ENCODE measurements around the gene MRPL54.

MRPL54 gene

DNA sequence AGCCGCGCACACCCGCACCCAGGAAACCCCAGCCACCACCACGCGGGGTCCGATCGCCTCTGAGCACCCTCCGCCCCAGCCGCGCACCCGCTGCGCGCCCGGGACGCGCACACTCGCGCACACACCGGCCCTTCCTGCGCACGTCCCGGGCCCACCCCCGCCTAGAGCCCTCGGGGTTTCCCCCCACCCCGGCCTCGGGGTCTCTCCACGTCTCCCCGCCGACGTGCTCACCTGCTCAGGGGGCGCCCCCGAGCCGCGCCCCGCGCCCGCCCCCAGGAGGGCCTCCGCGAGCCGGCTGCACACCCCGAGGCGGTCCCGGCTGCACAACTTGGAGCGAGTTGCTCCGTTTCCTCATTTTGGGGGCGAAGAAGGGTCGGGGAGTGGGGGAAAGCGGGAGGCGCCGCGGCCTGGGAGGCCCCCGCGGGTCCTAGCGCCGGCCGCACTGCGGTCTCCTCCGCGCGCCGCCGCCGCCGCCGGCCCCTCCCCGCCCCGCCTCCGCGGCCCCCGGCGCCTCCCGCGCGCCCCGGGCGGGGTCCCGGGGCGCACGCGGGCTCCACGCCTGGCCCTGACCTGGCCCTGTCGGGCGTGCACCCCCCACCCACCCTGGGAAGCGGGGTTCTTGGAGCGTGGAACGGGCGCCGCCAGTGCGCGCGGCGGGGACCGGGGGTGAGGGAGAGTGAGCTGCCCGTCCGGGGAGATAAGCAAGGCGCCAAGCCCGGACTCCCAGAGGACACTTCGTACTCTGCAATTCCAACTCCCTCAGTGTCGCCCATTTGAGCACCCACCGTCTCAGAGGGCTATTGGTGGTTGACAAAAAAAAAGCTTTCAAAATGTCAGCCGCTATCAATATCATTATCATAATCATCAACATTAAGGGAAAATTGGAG is 23.7 kb downstream of the MRPL54 start, which contains the start of gene MATK:
TSS of gene MATK (minus strand) at position 444 of the 887 bp plus-strand sequence. CDS start 1,246 bp downstream, outside the sequence.
- DNase-seq = no peak

DNA sequence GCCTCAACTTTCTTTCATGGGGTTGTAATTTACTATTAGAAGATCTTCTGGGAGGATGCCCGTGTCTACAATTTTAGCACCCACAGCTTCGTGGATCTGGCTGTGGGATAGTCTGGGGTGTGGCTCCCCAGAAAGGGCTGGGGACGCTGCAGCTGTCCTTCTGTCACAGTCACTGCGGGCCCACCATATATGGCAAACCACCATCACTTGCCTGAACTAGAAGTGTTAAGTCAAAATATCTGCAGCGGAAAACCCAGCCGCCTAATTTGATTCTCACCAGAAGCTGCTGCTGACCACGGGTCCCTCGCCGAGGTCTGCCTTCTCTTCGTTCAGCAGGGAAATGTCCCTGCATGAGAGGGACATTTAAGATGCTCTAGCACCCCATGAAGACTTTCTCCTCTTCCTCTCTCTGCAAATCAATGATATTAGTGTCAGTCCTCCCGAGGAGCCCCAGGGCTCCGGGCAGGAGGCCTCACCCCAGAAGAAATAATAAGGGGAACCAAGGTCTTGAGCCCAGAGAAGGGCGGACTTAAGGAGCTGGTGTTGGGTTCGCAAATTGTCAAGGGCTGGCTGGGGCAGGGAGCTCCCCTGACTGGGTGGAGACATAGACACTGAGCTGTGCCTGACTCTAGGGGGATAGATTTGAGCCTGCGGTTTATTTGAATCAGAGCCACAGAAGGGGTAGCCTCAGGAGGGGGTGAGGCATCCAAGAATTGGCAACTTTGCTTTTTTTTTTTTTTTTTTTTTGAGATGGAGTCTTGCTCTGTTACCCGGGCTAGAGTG is 26.7 kb downstream of the MRPL54 start:
- no peak for DNase-seq

DNA sequence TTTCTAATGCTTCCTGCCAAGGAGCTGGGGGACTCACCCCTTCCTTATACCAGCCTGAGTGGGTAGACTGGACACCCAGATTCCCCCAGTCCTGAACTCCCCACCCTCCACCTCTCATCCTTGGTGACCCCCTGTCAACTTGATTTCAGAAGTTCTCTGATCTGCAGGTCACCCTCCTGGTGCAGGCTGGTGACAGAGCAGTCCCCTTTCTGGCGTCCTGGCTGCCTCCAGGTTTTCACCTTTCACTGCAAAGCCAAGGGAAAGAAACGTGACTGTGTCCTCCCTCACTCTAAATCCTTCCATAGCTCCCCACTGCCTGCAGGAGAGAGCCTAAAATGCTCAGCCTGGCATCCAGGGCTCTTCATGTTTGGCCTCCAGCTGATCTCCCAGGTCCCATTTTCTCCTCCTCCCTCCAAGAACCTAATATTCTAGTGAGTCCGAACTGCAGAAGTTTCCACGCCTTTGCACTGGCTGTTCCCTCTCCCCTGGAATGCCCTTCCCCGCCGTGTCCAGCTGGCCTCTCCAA is 27.8 kb downstream of the MRPL54 start:
- DNase-seq = no peak

DNA sequence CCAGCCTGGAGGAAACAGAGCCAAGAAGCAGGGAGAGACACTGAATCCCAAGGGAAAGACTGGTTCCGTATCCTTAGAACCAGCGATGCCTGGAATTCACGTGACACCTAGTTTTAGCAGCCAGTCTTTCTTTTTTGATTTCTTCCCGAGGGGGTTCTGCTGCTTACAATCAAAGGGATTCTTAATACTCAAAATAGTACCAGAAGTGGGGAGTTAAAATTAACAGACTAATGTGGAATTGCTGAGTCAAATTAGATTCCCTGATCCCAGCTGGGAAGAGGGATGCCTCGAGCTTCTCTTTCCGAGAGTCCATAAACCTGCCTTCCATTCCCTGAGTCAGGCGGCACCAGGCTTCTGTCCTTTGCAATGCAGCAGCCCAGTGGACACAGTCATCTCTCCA is 28.5 kb downstream of the MRPL54 start:
- DNase-seq = no peak

DNA sequence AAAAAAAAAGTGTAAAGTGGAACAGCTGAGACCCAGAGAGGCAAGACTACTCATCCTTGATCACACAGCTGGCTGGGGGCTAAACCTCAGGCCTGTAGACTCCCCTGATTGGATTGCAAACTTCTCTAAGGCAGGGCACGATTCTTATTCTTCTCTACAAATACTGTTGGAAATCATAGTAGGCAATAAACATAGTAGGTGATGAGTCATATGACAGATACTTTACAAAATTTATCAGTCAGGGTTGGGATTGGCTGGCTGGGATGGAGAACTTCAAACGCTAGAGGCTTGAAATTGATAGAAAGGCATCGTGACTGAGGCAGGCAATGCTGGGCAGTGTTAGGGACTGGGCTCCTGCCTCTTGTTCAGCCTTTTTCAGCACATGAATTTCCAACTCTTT is 29.6 kb downstream of the MRPL54 start:
- no peak for DNase-seq

DNA sequence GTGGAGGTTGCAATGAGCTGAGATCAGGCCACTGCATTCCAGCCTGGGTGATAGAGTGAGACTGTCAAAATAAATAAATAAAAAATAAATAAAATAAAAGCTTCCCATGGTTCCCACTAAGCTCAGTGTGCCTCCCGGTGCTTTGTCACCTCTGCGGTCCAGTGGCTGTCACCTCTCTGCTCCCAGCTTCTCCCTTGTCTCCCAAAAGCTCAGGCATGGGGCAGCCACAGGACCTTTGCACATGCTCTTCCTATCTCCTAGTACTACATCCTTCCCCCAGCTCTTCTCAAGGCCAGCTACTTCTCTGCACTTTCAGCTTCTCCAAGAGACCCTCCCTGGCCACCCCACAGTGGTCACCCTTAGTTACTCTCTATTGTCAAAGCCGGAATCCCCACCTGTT is 31.3 kb downstream of the MRPL54 start:
- DNase-seq = no peak

DNA sequence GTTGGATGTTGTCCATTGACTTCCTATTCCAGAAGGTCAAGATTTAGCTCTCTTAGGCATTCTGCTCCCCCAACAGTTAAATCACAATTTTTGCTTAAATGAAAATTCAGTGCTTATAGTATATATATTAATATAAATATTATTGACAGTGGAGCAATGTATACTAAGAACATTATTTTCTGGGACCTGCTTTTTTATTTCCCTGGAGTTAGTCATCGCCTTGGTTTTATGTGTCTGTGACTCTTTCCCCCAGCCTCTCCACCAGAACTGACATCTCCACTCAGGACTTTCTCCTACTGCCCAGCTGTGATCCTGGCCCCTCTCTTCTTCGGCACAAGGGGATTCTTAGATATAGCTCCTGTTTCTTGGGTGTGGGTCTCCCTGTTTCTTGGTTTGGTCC is 33.9 kb downstream of the MRPL54 start:
- no peak for DNase-seq

DNA sequence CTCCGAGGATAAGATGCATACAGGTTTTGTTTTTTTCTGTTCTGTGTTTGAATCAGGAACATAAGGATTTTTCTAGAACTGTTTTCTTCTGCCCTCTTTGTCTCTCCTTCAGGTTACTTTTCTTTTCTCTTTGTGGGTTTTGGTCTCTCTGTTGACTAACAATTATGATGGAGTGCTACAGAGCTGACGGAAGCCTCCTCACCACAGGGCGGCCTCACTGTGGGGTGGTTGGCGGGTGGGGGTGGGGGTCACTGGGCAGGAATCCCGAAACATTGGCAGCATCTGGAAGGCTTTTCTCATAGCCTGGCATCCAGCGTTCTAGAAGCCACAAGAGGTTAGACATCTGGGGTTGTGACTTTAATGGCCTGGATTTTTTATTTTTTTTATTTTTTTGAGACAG is 35.7 kb downstream of the MRPL54 start:
- no peak for DNase-seq

DNA sequence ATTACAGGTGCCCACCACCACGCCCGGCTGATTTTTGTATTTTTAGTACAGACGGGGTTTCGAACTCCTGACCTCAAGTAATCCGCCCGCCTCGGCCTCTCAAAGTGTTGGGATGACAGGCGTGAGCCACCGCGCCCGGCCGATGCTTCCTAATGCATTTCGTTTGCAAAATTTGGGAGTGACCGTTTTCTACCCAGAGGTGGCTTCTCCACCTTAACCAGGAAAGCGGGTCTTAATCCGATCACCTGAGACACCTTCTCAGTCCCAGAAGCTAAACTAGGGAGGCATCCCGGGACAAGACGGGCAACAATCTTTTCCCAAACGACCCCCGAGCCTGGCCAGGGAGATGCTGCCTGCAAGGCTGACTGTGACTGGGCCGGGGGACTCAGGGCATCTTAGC is 38.5 kb downstream of the MRPL54 start:
- no peak for DNase-seq

DNA sequence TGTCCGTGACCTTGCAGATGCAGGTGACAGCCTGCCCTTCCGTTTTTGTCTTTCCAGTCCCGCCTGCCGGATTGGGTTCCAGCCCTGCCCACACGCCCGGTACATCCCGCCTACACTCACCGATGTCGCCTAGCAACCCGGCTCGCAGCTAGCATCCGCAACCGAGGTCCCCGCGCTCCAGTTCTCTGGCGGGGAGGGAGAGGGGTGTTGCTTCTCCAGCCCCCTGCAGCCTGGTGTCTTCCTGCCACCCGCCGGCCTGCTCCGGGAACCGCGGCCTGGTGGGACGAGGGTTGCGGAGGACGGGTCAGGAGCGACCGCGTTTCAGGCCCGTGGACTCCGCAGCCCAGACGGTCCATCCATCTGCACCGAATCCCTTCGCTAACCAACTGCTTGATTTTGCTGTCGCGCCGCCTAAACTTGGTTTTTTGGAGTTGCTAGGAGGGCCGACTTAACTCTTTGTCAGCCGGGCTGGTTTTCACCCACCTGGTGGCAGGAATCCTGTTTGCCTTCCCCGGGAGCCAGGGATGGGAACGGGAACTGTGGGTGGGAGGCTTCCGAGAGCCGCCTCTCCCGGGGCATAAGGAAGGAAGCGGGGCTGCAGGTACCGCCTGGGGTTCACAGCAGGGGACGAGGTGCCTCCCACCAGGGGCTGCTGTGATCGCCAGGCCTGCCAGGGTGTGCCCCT is 39.1 kb downstream of the MRPL54 start:
- peak; percentile 39 for DNase-seq

DNA sequence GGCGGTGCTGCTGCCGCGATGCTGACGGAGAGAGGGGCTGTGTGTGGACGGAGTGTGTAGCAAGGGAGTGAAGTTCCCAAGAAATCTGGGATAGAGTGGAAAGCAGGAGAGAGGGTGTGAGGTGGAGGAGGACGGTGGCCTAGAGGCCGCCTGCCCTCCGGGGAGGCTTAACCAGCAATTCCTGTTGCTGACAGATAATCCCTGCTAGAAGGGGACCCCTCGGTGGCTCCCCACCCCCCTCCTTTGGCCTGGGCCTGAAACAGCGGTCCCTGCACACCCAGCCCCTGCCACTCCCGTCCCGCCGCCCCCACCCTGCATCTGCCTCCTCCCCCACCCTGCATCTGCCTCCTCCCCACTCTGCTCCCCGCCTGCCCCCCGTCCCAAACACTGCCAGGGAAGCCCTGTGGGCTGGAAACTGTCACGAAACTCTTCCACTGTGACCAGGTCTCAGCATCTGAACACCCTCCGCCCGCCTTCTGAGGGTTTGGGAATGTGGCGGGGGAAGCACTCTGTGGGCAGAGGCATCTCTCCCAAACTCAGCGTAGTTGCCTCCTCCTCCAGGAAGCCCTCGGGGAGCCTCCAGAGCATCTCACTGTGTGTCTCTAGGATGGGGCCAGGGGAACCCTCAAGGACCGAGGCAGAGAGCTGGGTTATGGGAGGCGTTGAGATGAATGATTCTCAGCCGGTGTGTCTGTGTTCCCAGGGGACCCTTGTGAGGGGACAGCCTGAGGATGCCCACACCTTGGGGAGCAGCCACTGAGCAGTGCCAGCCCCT is 40.8 kb downstream of the MRPL54 start:
- no peak for DNase-seq

DNA sequence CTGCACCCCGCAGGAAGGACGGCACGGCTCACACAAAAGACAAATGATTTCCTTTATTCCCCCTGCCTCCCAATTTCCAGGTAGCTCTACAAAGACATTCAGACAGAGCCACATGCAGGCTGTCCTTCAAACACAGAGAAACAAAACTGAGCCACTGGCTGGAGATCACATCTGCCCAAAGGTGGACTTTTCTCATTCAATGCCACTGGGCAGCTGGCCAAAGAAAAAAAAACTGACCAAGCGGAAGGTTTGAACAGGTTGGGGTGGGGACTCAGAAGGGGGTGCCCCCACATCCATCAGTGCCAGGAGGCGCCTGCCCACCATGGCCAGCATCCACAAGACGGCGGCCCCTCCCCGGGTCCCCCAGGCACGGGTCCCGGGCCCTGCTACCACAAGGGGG is 41.5 kb downstream of the MRPL54 start:
- no peak for DNase-seq

DNA sequence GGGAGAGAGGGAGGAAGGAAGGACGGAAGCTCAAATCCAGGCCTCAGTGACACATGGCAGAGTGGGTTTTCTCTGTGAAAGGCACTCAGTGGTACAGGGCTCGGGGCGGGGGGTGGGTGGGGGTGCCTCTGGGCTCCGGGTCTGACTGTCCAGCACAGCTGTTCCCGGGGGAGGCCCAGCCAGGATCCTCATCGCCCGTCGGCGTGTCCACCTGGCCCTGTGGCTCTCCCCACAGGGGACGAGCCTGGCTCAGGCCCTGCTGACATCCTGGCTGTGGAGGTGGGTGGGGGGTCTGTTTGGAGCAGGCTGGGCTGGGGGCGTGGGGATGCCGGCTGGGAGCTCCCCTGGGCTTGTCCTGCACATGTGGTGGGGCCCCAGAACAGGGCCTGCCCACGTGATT is 41.9 kb downstream of the MRPL54 start:
- no peak for DNase-seq

DNA sequence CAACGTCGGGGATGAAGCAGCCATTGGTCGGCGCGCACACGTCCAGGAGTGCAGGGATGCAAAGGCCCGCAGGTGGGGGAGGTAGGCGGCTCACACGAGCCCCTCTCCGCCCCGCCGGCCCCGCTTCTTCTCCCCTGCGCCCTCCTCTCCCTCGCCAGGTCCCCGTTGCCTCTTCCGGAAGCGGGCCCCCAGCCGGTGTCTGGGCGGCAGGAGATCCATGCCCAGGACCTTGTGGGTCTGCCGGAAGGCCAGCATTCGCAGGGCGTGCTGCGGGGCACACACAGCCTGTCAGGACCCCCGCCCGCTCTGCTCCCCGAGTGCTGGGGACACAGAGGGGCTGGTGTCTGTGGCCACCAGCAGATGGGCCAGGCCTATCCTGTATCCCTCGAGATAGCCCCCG is 43.4 kb downstream of the MRPL54 start:
- no peak for DNase-seq

DNA sequence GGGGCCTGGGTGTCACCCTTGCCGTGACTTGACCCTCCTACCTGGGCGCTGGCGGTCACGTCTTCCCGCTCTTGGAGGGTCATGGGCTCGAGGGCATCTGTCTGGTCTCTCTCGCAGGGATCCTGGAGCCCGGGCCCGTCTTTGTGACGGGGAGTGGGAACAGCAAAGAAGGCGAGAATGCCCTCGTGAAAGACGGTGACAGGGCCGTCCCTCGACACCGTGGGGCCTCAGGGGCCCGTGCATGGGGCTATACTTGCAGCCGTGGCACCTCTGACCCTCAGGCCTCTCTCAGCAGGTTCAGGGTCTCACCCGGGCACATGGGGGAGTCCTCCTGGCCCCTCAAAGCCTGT is 44.6 kb downstream of the MRPL54 start:
- DNase-seq = no peak

DNA sequence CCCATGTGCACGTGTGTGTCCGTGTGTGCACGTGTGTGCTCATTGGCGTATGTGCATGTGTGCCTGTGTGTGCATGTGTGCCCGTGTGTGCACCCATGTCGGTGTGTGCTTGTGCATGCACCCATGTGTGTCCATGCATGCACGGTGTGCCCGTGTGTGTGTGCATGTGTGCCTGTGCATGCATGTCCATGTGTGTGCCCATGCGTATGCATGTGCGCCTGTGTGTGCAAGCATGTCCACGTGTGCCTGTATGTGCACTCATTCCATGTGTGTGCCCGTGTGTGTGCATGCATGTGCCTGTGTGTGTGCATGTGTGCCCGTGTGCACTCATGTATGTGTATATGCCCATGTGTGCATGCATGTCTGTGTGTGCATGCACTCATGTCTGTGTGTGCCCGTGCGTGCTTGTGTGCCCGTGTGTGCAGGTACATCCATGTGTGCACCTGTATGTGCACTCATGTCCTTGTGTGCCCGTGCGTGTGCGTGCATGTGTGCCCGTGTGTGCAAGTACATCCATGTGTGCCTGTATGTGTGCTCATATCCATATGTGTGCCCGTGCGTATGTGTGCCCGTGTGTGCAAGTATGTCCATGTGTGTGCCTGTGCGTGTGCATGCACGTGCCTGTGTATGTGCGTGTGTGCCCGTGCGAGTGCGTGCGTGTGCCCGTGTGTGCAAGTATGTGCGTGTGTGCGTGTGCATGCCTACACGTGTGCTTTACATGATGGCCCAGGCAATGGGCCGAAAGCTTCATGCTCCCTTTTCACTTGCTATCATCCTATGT is 45.3 kb downstream of the MRPL54 start:
- no peak for DNase-seq

DNA sequence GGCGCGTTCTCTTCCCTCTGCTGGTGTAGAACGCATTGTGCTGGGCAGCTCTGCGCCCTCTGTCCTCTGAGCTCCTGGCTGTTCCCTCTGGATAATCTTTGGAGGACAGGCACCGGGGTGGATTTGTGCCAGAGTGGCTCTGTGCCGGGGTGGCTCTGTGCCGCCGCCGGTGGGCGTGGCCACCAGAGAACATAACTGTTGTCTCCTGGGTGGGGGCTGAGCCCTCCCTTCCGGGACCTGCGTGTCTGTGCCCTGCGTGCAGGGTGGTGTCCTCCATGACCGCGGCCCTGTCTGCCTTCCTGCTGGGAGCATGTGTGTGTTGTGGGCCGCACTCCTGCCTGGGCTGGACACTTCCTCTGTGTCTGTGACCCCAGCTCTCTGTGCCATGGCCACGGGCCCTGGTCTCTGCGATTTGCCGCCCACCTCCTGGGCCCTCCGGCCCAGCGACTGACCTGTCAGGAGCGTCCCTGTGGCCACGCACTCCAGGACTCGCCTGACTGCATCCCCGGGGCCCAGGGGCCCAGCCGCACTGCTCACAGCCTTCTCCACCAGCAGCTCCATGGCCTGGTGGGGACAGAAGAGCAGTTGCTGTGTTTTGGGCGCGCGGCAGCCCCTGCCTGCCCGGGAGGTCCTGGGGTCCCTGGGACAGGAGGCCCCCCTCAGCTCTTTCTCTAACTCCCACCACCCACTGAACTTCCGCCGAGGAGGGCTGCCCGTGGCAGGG is 46.1 kb downstream of the MRPL54 start:
- DNase-seq = no peak

DNA sequence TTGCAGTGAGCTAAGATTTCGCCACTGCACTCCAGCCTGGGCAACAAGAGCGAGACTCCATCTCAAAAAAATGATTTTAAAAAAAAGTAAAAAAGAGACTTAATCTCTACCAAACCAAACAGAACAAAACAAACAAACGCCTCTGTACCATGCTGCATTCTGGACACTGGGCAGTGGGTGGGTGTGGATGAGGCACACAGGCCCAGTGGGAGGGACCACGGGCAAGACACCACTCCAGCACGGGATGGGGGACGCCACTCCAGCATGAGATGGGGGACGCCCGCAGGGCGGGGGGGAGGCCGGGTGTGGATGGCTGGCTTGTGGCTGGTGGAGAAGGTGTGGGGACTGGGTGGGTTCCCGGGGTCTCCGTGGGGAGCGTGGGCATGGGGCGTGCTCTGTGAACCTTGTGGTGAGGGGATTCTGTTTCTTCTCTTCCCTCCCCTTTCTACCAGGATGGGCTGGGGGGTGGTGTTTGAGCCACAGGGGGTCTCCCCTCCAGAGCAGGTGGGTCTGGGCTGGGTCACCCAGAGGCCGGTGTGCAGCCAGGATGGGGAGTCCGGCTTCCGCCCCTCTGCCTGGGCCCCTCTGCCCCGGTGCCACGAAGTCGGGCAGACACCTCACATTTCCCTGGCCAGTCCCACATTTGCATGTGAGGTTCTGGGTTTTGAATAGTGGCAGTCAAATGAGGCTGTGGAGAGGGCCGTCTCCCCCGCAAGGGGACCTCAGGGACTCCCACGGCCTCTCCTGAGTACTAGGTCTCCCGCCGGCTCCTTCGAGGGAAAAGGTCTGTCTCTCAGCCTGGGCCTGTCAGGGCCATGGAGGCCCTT is 47.6 kb downstream of the MRPL54 start:
- no peak for DNase-seq

DNA sequence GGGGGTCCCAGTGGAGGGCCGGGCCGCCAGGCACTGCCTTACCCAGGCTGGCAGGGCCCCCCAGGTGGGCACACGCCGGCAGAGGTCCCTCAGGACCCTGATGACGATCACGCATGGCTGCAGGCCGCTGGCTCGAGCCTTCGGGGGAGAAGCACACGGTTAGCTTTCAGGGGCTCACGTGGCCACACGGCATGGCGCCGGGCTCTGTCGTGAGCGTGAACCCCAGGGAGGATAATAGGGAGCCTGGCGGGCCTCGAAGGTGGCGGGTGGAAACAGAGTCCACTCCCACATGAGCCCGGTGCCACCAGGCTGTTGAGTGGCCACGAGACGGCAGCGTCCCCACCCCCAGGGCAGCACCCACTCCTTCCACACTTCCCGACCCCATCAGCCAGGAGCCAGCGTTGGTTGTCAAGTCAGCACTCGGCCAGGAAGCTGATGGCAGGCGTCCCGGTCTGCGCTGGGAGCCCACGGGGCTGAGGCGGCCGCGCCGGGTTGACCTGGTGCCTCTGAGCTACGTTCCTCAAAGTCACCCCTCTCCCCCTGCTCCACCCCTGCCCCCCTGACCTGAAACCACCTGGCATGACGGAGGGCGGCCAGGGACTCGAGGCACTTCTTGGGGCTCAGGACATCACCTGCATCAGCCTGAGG is 48.4 kb downstream of the MRPL54 start:
- DNase-seq = no peak
